NCI-H774 (cell line): ENCODE data around the gene ZNF274.
"Not testable (repeated sequence)": the region's sequence is repeated elsewhere in the genome, so short reads cannot be mapped to it uniquely, and the experiment has no call there.

Experiments used
- DNase-seq: peaks from one replicate; lab custom pipeline; 2025; lab: John Stamatoyannopoulos, UW

ZNF274 gene

DNA sequence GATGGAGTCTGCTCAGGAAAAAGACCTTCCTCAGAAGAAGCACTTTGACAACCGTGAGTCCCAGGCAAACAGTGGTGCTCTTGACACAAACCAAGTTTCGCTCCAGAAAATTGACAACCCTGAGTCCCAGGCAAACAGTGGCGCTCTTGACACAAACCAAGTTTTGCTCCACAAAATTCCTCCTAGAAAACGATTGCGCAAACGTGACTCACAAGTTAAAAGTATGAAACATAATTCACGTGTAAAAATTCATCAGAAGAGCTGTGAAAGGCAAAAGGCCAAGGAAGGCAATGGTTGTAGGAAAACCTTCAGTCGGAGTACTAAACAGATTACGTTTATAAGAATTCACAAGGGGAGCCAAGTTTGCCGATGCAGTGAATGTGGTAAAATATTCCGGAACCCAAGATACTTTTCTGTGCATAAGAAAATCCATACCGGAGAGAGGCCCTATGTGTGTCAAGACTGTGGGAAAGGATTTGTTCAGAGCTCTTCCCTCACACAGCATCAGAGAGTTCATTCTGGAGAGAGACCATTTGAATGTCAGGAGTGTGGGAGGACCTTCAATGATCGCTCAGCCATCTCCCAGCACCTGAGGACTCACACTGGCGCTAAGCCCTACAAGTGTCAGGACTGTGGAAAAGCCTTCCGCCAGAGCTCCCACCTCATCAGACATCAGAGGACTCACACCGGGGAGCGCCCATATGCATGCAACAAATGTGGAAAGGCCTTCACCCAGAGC, 29.6 kb downstream of the ZNF274 start:
- no peak for DNase-seq

DNA sequence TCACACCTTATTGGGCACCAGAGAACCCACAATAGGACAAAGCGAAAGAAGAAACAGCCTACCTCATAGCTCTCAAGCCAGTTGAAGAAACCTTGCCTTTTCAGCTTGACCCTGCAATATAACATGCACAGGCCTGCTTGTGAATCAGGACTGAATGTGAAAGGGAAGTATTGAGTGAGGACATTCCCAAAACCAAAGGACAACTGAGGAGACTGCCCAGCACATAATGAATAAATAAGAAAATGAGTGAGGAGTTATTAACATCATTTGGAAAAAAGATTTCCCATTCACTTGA, 30.2 kb downstream of the ZNF274 start:
- no peak for DNase-seq

DNA sequence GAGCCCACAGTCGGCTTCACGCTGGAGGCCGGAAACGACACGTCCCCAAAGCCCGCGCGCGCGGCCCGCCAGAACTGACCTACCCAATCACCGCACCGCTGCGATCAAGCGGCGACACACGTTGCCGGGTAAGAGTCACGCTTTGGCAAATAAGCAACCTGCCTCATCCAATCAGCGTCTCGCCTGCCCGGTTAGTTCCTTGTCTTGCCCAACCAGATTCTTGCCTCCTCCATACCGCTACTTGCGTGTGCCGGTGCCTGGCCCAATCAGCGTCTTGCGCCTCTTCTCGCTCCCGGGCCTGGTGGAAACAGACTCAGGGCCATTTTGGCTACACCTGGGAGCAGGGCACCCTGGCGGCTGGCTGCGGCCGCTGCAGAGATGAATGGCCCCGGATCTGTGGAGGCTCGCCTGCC, 34.2 kb downstream of the ZNF274 start:
- no peak for DNase-seq

DNA sequence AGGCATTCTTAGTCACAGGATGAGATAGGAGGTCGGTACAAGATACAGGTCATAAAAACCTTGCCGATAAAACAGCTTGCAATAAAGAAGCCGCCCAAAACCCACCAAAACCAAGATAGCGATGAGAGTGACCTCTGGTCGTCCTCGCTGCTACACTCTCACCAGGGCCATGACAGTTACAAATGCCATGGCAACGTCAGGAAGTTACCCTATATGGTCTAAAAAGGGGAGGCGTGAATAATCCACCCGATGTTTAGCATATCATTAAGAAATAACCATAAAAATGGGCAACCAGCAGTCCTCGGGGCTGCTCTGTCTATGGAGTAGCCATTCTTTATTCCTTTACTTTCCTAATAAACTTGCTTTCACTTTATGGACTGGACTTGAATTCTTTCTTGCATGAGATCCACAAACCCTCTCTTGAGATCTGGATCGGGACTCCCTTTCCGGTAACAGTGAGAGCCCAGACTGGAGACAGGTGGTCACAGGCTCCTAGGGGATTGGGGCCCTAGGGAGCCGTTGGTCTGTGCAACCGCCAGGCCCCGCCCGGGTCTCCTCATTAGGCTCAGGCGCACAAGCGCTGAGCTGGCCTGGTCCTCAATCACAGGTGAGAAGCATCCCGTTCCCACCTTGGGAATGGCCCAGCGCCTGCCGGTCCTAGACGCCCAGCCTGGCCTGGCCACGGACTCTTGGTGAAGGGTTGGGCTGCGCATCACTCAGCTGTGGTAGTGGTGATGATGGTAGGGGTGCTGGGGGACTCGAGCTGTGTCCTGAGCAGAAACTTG, 34.9 kb downstream of the ZNF274 start:
- no peak for DNase-seq

DNA sequence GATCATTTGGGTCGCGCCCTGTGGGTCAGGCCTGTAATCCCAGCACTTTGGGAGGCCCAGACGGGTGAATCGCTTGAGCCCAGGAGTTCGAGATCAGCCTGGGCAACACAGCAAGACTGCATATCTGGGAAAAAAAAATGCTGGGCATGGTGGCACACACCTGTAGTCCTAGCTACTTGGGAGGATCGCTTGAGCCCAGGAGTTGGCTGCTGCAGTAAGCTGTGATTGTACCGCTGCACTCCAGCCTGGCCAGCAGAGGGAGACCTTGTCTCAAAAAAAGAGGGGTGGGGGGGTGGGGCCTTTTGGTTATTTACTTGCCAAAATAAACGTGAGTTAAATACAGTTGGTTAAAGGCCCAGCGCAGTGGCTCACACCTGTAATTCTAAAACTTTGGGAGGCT, 36.0 kb downstream of the ZNF274 start:
- no peak for DNase-seq

DNA sequence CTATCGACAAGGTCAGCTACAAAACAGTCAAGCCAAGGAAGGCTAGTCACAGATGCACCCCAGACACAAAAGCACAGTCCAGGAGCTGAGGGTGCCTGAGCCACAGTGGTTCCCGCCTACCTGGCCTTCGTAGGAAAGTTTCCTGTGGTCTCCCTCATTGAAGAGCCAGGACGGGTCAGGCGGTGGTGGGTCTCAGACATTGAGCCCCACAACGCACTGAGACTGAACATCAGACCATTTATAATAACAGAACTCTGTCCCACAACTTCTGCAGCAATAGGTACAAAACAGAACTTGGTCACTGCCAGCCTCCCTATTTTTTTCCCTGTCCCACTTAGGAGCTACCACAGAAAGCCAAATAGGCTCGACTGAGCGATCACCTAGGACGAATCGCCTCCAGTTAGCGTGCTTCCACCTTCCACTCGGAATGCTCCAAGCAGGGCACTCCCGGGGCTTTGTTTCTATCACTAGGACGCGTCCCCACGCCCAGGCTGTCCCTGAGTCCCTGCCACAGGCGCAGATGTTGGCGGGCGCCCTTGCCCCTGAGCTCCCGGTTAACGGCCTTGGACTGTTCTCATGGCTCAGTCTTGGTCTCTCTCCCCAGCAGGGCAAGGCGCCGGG, 45.2 kb downstream of the ZNF274 start:
- peak; percentile 6 for DNase-seq

DNA sequence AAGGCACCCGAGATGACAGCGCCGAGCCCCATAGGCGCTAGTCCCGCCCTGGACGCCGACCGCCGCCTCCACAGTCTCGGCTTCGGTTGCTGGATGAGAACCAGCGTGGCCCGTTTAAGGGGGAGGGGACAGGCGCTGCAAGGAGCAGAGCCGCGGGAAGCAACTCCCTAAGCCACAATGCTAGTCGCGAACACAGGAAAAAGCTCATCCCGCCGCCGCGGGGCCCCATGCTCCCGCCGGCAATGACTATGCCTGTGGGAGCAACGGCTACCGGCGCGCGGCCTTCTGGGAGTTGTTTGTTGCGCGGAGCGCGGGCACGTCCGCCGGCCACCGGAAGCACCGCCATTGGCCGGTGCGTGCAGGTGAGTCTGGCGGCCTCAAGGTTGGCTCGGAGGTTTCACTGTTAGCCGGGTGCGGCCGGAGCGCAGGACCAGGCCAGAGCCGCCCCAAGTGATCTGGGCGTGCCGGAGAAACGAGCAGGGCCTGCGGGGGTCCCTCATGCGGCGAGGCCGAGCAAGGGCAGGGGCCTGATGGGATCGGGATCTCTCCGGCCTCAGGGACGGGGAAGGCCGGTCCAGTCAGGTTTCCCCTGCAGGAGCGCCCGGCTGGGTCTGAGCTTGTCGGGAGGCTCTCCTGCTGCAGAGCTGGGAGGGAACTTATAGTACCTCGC, 45.9 kb downstream of the ZNF274 start, which contains the start of gene ZNF544:
Gene ZNF544, plus strand, starts transcription at position 330 of the 670 bp plus-strand sequence. CDS start 15,110 bp downstream, outside the sequence.
- peak; percentile 76 for DNase-seq

DNA sequence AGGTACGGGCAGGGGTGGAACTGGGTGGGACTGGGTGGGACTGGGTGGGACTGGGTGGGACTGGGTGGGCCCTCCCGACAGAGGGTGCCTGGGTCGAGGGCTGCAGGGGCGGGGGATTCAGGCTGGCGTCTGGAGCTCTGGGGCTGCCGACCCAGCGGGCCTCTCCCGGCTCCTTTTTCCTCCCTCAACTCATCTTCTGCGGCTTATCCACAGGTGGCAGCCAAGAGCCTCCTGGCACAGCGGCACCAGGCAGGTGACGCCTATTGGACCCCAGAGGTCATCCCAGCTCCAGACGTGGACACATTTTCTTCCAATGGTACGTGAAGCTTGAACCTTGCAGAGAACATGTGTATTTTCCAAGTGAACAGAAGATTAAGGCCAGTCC, 46.4 kb downstream of the ZNF274 start:
- no peak for DNase-seq

DNA sequence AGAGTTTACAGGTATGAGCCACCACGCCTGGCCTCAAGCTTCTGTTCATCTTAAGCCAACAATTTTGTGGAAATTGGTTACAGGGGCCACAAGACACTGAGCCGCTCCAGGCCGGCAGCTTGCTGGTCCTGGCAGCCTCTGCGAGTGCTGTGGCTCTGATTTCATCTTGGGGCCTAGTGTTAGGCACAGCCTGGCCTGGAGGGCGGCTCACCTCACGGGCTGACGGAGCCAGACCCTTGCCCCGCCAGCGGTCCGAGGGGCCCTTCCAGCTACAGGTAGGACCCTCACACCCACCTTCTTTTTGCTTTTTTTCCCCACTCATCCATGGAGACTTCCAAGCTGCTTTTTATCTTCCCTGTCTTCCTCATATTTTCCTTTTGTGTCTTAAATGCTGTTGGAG, 54.5 kb downstream of the ZNF274 start:
- DNase-seq: no peak

DNA sequence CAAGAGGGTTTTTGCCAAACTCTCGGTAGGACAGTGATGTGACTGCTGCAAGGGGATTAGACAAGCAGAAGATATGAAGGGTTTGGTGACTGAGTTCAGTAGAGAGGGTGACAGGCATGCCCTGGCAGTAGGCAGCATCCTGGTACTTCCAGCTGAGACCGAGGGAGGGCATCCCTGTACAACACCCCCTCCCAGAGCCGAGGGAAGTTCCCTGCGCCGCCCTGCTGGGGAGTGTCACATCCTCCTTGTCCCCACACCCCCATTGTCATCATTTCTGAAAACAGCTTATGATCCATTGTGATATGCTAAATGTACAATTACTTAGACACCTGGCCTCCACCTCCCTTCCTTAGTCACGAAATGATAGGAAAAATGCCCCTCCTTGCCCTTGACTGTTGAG, 60.5 kb downstream of the ZNF274 start:
- DNase-seq: no peak

DNA sequence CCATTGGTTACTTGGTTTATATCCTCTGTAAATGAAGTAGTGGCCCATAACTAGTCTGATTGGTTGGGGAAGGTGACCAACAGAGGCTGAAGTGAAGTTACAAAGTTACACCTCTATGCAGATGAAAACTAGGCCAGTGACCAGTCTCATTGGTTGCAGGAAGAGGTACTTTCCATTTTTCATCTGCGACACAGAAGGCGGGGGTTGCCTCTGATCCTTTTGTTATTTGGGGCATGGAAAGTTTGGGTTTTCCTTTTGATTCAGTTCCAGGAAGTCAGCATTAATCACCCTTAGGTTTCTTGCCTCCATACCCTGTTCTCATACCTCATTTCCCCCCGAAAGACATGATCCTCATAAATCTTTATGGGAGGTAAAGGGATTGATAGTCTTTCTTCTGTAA, 66.0 kb downstream of the ZNF274 start:
- no peak for DNase-seq

DNA sequence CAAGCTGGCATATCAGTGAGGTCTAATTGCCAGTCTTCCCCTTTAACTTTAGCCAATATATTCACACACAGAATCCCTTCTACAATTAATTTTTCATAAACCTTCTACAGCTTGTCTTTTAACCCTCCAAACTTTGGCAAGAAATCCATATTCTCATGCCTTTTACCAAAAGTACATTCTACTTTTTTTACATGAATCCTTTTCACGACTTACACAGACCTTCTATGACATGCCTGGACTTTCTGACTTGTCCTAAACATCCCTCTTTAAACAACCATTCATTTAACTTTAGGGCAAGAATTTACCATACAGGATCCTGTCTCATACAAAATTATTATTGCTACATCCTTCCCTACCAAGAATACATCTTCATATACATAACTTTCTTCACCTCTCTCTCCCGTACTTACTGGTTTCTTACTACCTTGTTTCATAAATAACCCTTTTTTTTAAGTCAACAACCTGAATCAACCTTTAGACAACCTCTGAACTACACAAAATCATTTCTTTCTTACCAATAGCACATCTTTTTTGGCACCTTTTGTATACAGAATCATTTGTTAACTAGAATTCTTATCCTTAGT, 69.3 kb downstream of the ZNF274 start:
- no peak for DNase-seq

DNA sequence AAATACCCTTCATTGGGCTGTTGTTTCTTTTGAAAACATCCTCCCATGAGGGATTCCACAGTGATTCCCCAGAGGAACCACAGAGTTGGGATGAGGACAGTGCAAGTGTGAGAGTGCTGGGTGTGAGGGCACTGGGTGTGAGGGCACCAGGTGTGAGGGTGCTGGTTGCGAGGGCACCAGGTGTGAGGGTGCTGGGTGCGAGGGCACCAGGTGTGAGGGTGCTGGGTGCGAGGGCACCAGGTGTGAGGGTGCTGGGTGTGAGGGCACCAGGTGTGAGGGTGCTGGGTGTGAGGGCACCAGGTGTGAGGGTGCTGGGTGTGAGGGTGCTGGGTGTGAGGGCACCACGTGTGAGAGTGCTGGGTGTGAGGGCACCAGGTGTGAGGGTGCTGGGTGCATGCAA, 75.4 kb downstream of the ZNF274 start:
- DNase-seq: not testable (repeated sequence)

DNA sequence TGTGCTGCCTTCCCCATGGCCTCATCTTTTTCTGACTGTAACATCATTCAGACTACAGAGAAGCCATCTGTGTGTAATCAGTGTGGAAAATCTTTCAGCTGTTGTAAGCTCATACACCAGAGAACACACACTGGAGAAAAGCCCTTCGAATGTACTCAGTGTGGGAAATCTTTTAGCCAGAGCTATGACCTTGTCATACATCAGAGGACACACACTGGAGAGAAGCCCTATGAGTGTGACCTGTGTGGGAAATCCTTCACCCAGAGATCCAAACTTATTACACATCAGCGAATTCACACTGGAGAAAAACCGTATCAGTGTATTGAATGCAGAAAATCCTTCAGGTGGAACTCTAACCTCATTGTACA, 78.7 kb downstream of the ZNF274 start:
- no peak for DNase-seq

DNA sequence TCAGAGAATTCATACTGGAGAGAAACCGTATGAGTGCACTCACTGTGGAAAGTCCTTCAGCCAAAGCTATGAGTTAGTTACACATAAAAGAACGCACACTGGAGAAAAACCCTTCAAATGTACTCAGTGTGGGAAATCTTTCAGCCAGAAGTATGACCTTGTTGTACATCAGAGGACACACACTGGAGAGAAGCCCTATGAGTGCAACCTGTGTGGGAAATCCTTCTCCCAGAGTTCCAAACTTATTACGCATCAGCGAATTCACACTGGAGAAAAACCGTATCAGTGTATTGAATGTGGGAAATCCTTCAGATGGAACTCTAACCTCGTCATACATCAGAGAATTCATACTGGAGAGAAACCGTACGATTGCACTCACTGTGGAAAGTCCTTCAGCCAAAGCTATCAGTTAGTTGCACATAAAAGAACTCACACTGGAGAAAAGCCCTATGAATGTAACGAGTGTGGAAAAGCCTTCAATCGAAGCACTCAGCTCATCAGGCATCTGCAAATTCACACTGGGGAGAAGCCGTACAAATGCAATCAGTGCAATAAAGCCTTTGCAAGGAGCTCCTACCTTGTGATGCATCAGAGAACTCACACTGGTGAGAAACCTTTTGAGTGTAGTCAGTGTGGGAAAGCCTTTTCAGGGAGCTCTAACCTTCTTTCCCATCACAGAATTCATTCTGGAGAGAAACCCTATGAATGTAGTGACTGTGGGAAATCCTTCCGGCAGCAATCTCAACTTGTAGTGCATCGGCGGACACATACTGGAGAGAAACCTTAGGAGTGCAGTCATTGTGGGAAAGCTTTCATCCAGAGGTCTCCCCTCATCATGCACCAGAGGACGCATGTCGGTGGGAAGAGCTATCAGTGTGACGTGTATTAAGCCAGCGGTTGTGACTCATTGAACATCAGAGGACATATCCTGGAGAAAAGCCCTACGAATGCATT, 79.4 kb downstream of the ZNF274 start:
- no peak for DNase-seq

DNA sequence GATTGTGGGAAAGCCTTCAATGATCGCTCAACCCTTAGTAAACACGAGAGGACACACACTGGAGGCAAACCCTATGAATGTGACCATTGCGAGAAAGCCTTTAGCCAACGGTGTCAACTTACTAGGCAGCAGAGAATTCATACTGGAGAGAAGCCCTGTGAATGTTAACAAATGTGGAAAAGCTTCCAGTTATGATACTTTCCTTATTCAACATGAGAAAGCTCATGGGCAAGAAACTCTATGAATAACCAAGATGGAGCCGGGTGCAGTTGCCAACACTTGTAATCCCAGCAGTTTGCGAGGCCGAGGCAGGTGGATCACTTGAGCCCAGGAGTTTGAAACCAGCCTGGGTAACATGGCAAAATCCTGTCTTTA, 80.0 kb downstream of the ZNF274 start:
- no peak for DNase-seq
